ENCODE results near the gene MIF4GD. TPM values are rescaled to one million over a fixed set of nuclear protein-coding genes. Genes with fewer than 3 reads are reported as not detected.
A peak's percentile ranks its signal among the peaks of the same experiment; 100 is the strongest.

Gene MIF4GD
- total and polyA plus RNA-seq, 10 of the 15 experiments (the other 5 are each of a cell fraction or from before 2014, with no cell fraction given) = 22.8 to 96.2 (median 60.1) TPM

DNA sequence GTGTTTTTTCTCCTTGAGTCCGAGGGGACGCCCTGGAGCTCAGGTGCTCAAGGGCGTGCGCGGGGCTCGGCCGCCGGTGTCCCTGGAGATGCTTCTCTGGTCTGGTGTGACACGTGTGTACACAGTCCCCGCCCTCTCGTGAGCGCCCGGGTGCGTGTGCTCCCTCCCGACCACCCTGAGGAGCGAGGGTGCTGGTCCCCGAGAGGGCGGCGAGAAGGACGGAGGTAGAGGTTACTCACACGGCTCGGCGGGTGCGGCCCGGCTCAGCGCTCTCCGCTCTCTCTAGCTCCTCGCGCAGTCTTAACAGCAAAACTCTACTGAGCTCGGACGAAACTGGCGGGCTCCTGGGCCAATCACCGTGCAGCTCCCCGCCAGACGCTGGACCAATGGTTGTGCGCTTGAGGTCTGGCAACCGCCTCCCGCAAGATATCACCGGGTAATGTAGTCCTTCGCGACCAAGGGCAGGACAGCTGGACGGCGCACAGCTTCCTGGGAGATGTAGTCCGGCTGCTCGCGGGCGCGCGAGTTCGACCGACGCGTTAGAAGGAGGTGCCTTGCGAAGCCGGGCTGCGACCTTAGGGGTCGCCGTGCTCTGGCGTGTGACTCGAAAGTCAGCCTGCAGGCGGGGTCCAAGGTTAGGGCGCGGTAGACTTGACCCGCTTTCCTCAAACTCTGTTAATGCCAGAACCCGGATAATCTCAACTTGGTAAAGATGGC lies 18.2 kb upstream of the MIF4GD start, which contains the start of gene SLC25A19 (continued):
- TF ChIP-seq PKNOX1 (IDR thresholded peaks at IDR 0.05) (peak; percentile 99), NKRF (conservative IDR thresholded peaks at IDR 0.05) (peak; percentile 96), BMI1 (IDR thresholded peaks at IDR 0.05; ENCODE audit: borderline replicate concordance) (no peak), HDAC6 (IDR thresholded peaks at IDR 0.05; ENCODE audit: unreplicated experiment) (no peak), CEBPZ (IDR thresholded peaks at IDR 0.05; ENCODE audit: low read depth, low read length) (no peak), CHD1 (IDR thresholded peaks at IDR 0.05; ENCODE audit: low read depth, low read length) (peak; percentile 10; the same call in 1 of the 2 replicates), CHD2 (IDR thresholded peaks at IDR 0.05; ENCODE audit: borderline replicate concordance, low read depth, low read length) (peak; percentile 96), HSF1 (IDR thresholded peaks at IDR 0.05; ENCODE audit: low read depth, low read length) (no peak), IRF4 (IDR thresholded peaks at IDR 0.05; ENCODE audit: low read depth, low read length) (no peak), E2F8 (IDR thresholded peaks at IDR 0.05; ENCODE audit: low read depth, partially characterized antibody) (no peak), MEF2A (IDR thresholded peaks at IDR 0.05; ENCODE audit: insufficient read depth, low read depth, low read length) (peak; percentile 31; the same call in 1 of the 2 replicates), TCF12 (IDR thresholded peaks at IDR 0.05; ENCODE audit: low read depth, low read length) (peak; percentile 84)
- TF ChIP-seq, protein P1, sequence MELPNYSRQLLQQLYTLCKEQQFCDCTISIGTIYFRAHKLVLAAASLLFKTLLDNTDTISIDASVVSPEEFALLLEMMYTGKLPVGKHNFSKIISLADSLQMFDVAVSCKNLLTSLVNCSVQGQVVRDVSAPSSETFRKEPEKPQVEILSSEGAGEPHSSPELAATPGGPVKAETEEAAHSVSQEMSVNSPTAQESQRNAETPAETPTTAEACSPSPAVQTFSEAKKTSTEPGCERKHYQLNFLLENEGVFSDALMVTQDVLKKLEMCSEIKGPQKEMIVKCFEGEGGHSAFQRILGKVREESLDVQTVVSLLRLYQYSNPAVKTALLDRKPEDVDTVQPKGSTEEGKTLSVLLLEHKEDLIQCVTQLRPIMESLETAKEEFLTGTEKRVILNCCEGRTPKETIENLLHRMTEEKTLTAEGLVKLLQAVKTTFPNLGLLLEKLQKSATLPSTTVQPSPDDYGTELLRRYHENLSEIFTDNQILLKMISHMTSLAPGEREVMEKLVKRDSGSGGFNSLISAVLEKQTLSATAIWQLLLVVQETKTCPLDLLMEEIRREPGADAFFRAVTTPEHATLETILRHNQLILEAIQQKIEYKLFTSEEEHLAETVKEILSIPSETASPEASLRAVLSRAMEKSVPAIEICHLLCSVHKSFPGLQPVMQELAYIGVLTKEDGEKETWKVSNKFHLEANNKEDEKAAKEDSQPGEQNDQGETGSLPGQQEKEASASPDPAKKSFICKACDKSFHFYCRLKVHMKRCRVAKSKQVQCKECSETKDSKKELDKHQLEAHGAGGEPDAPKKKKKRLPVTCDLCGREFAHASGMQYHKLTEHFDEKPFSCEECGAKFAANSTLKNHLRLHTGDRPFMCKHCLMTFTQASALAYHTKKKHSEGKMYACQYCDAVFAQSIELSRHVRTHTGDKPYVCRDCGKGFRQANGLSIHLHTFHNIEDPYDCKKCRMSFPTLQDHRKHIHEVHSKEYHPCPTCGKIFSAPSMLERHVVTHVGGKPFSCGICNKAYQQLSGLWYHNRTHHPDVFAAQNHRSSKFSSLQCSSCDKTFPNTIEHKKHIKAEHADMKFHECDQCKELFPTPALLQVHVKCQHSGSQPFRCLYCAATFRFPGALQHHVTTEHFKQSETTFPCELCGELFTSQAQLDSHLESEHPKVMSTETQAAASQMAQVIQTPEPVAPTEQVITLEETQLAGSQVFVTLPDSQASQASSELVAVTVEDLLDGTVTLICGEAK (IDR thresholded peaks at IDR 0.05; ENCODE audit: borderline replicate concordance) = peak; percentile 77; the same call in 1 of the 2 replicates
